Endothelial cell of umbilical vein (primary cell): Measurements from ENCODE around the gene KDM5B. TPM values are rescaled to one million over a fixed set of nuclear protein-coding genes. Genes with fewer than 3 reads are reported as not detected.

Source experiments
- BruUV-seq: library from RNA; stranded (reverse); fragments of 400-500 nt; replicated peaks from 2 replicates; lab custom pipeline; 2021; lab: Mats Ljungman, UMichigan
- CTCF ChIA-PET: fragments of 300-600, 350-600 bp; sonication (Branson Sonifier 250); formaldehyde crosslinking; loops from one replicate; lab custom pipeline; 2021; ENCODE audit warnings: antibody characterized with exemption, inconsistent platforms; lab: Charles Lee
- POLR2A ChIA-PET: fragments of 300-600, 350-600 bp; sonication (Branson Sonifier 250); formaldehyde crosslinking; loops from one replicate; lab custom pipeline; 2021; ENCODE audit warnings: antibody characterized with exemption, inconsistent platforms; lab: Charles Lee
- DNase-seq: peaks from one replicate; pipeline ENCODE4 v3.0.0-alpha.2; 2011; ENCODE audit warnings: low read depth, low spot score
- FAIRE-seq: peaks from 2 replicates; lab custom pipeline; 2011; peaks lifted over from hg19 to GRCh38; lab: Jason Lieb, UNC
- H2AFZ ChIP-seq: 2 replicates; pipeline ENCODE4 v1.6.0; 2012; ENCODE audit warnings: low read depth, low read length, control low read depth, inconsistent platforms
- H3K27ac ChIP-seq: 2 replicates; pipeline ENCODE4 v1.5.1; 2011; ENCODE audit warnings: low read depth, mild to moderate bottlenecking, control low read depth, low read length, moderate library complexity; ENCODE audit not compliant: insufficient read depth
- H3K27me3 ChIP-seq, 2 experiments: 2 replicates each; pipeline versions ENCODE4 v1.6.0 to v1.6.1; 2011; ENCODE audit warnings: low read length in 2 of 2, mixed read lengths in 1 of 2; ENCODE audit not compliant: control insufficient read depth in 2 of 2, insufficient read depth in 2 of 2
- H3K36me3 ChIP-seq, 2 experiments: 2 replicates in 1 of 2; 3 replicates in 1 of 2; pipeline ENCODE4 v1.5.1; 2011; ENCODE audit warnings: low read length in 2 of 2, mild to moderate bottlenecking in 1 of 2, moderate library complexity in 1 of 2; ENCODE audit not compliant: control insufficient read depth in 2 of 2, insufficient read depth in 2 of 2; ENCODE audit errors: extremely low read depth in 1 of 2
- H3K4me1 ChIP-seq: 3 replicates; pipeline ENCODE4 v1.5.1; 2011; ENCODE audit warnings: mild to moderate bottlenecking, low read length; ENCODE audit not compliant: control insufficient read depth, insufficient read depth; ENCODE audit errors: extremely low read depth
- H3K4me2 ChIP-seq: 2 replicates; pipeline ENCODE4 v1.6.1; 2011; ENCODE audit warnings: low read length, control low read depth, mixed read lengths; ENCODE audit not compliant: insufficient read depth
- H3K4me3 ChIP-seq, 3 experiments: fragments of 200-600 bp in 1 of 3; sonication (generic), shearing (Covaris generic) in 1 of 3; replicated peaks in 1 of 3; 2 replicates each; pipeline ENCODE4 v1.5.1; 2011 to 2016; ENCODE audit warnings: control low read depth in 3 of 3, low read length in 3 of 3, mild to moderate bottlenecking in 2 of 3, inconsistent platforms in 1 of 3, low read depth in 1 of 3, moderate library complexity in 1 of 3; ENCODE audit not compliant: insufficient read depth in 1 of 3
- H3K79me2 ChIP-seq: 2 replicates; pipeline ENCODE4 v1.6.0; 2012; ENCODE audit warnings: low read length, inconsistent platforms; ENCODE audit not compliant: control insufficient read depth, insufficient read depth
- H3K9ac ChIP-seq: replicated peaks from 2 replicates; pipeline ENCODE3; 2011; ENCODE audit warnings: low read length, control low read depth; ENCODE audit not compliant: insufficient read depth; ENCODE audit errors: extremely low read depth
- H3K9me1 ChIP-seq: replicated peaks from 3 replicates; pipeline ENCODE4 v1.6.0; 2011; ENCODE audit warnings: mild to moderate bottlenecking, low read length; ENCODE audit not compliant: control insufficient read depth, insufficient read depth; ENCODE audit errors: extremely low read depth
- H3K9me3 ChIP-seq: replicated peaks from 2 replicates; pipeline ENCODE4 v1.5.1; 2012; ENCODE audit warnings: low read length, inconsistent platforms; ENCODE audit not compliant: control insufficient read depth, insufficient read depth
- H4K20me1 ChIP-seq: replicated peaks from 2 replicates; pipeline ENCODE3; 2011; ENCODE audit warnings: mild to moderate bottlenecking, low read length; ENCODE audit not compliant: control insufficient read depth, insufficient read depth; ENCODE audit errors: extremely low read depth
- CTCF ChIP-seq, 2 donors: IDR thresholded peaks; 1 replicate in 1 of 2; 2 replicates in 1 of 2; pipeline ENCODE4 v1.5.1; 2011; ENCODE audit warnings: low read length in 2 of 2, mild to moderate bottlenecking in 2 of 2, moderate library complexity in 2 of 2, control low read depth in 1 of 2, inconsistent platforms in 1 of 2, low read depth in 1 of 2; ENCODE audit not compliant: insufficient read depth in 1 of 2; ENCODE audit errors: extremely low read depth in 1 of 2
- EZH2 ChIP-seq: IDR thresholded peaks from 2 replicates; pipeline ENCODE4 v1.6.1; 2012; ENCODE audit warnings: borderline replicate concordance, low read depth, mild to moderate bottlenecking, moderate library complexity, low read length, inconsistent platforms; ENCODE audit not compliant: severe bottlenecking
- FOS ChIP-seq: IDR thresholded peaks from 2 replicates; pipeline ENCODE4 v1.6.1; 2011; ENCODE audit warnings: mild to moderate bottlenecking, low read length, moderate library complexity, borderline replicate concordance; ENCODE audit not compliant: insufficient read depth
- GATA2 ChIP-seq: IDR thresholded peaks from 2 replicates; pipeline ENCODE4 v1.7.0; 2011; ENCODE audit warnings: low read depth, mild to moderate bottlenecking, moderate library complexity, mixed read lengths, low read length; ENCODE audit not compliant: insufficient read length, insufficient read depth
- JUN ChIP-seq: IDR thresholded peaks from 2 replicates; pipeline ENCODE4 v1.6.1; 2011; ENCODE audit warnings: borderline replicate concordance, low read depth; ENCODE audit not compliant: insufficient read length, insufficient read depth
- MAX ChIP-seq: IDR thresholded peaks from 2 replicates; pipeline ENCODE4 v1.6.1; 2011; ENCODE audit not compliant: insufficient read depth, insufficient read length
- MYC ChIP-seq: IDR thresholded peaks from one replicate; pipeline ENCODE4 v1.6.1; 2011; ENCODE audit warnings: mild to moderate bottlenecking, low read depth, low read length
- POLR2A ChIP-seq: IDR thresholded peaks from 2 replicates; pipeline ENCODE4 v1.6.1; 2012; ENCODE audit warnings: low read depth, mild to moderate bottlenecking, control low read depth, low read length
- POLR2AphosphoS5 ChIP-seq: IDR thresholded peaks from 2 replicates; pipeline ENCODE4 v1.6.1; 2012; ENCODE audit warnings: low read depth, mild to moderate bottlenecking, control low read depth, low read length, moderate library complexity; ENCODE audit not compliant: insufficient read depth
- dilution Hi-C: fragments of 300-500 bp; cut with MboI; formaldehyde crosslinking; loops from one replicate; pipeline ENCODE4 v1.15.0; 2019; ENCODE audit warnings: low sequenced_read_pairs; ENCODE audit not compliant: extremely low pct_ligation_motif_present
- intact Hi-C: fragments of 100-400 bp; cut with micrococcal nuclease; formaldehyde crosslinking; loops from one replicate; pipeline ENCODE4 v1.10.0; 2022
- polyA plus RNA-seq, 4 experiments: library from polyadenylated mRNA; depleted of rRNA in 3 of 4; stranded (reverse) in 3 of 4; unstranded in 1 of 4; fragments of >200 nt; gene quantifications; 2 replicates each; pipeline versions ENCODE4 v1.2.1 to v1.2.3, GENCODE V29; 2011 to 2012; ENCODE audit warnings: missing spikeins in 1 of 4
- total RNA-seq: library from RNA; stranded (reverse); gene quantifications from 2 replicates; pipeline ENCODE4 v1.2.3, GENCODE V29; 2021

Gene KDM5B
- total and polyA plus RNA-seq, 2 donors (not counting 3 experiments of a cell fraction or from before 2014, with no cell fraction given) = 25.2 to 65.5 TPM

- H3K36me3 ChIP-seq = no peaks in the 10 kb centered on the region
- H3K27me3 ChIP-seq = peaks cover 12% of the 10 kb centered on the region in 2 experiments
- dilution Hi-C loops = no loop called here
- DNase-seq (no peak), FAIRE-seq (no peak)
- H3K9ac ChIP-seq = peak overlapping the region; percentile 36
- no peaks in the 10 kb centered on the region for H3K9me3 ChIP-seq
- ChIA-PET CTCF (interaction anchor here (0.8 kb wide), 1 partner anchor 77 kb away, joined by 3 read pairs; the partner anchor contains the start of gene RABIF), POLR2A (interaction anchor here (1.1 kb wide), 1 partner anchor 50 kb away, joined by 3 read pairs; no protein-coding TSS in a partner anchor)
- H3K4me2 ChIP-seq = peak overlapping the region; percentile 94
- BruUV-seq = no TSS peak
- H3K4me1 ChIP-seq = peaks cover 13% of the 10 kb centered on the region
- intact Hi-C loops = loop anchor here (2.0 kb wide), 1 partner anchor 195 kb away; the partner anchor contains the start of gene TMEM183A
- H3K27ac ChIP-seq = no peak overlapping the region
- no peaks in the 10 kb centered on the region for H4K20me1 ChIP-seq
- H3K4me3 ChIP-seq = peak overlapping the region; percentile 58 to 81 (median 60)
- peaks cover 14% of the 10 kb centered on the region for H3K79me2 ChIP-seq
- TF ChIP-seq POLR2A (no peak), EZH2 (peak; percentile 37)
- H2AFZ ChIP-seq = peak overlapping the region; percentile 89
- no peaks in the 10 kb centered on the region for H3K9me1 ChIP-seq
Measured at GRCh38 chr1:202811296-202812175, 3.3 kb upstream of the KDM5B start.

GRCh38 chr1:202810615-202811295 lies 2.5 kb upstream of the KDM5B start, which contains the start of gene PCAT6:
Gene PCAT6, plus strand, starts transcription at chr1:202810954.
- peaks cover 9 to 10% of the 10 kb centered on the region in 2 experiments for H3K27me3 ChIP-seq
- H3K4me2 ChIP-seq = peak within 1 kb of the TSS; percentile 94
- H3K9me1 ChIP-seq = no peaks in the 10 kb centered on the region
- peak; percentile 95 for FAIRE-seq
- ChIA-PET POLR2A (interaction anchor here (1.1 kb wide), 1 partner anchor 51 kb away, joined by 3 read pairs; no protein-coding TSS in a partner anchor), CTCF (interaction anchor here (0.7 to 1.6 kb wide), 2 partner anchors 19 to 188 kb away, joined by 3 read pairs; no protein-coding TSS in a partner anchor)
- H3K4me1 ChIP-seq = peaks cover 13% of the 10 kb centered on the region
- H4K20me1 ChIP-seq = no peaks in the 10 kb centered on the region
- peaks cover 22% of the 10 kb centered on the region for H3K79me2 ChIP-seq
- dilution Hi-C loops (no loop called here), intact Hi-C loops (loop anchor here (1.0 to 2.0 kb wide), 3 partner anchors 51 to 196 kb away; partner anchors contain the start of gene TMEM183A)
- no peaks in the 10 kb centered on the region for H3K9me3 ChIP-seq
- H3K27ac ChIP-seq = peak within 1 kb of the TSS; percentile 46
- peak within 1 kb of the TSS; percentile 98 for H2AFZ ChIP-seq
- H3K4me3 ChIP-seq = peak within 1 kb of the TSS; percentile 58 to 81 (median 60)
- no peaks in the 10 kb centered on the region for H3K36me3 ChIP-seq
- peak; percentile 92 for DNase-seq
- BruUV-seq = TSS peak; percentile 63
- H3K9ac ChIP-seq = peak within 1 kb of the TSS; percentile 36
- peak; percentile 90 for TF ChIP-seq POLR2AphosphoS5
- no peak for TF ChIP-seq JUN
- no peak for TF ChIP-seq EZH2
- TF ChIP-seq POLR2A = peak; percentile 90
- no peak for TF ChIP-seq CTCF (IDR thresholded peaks at IDR 0.05; ENCODE audit: extremely low read depth in 1 of 2, insufficient read depth in 1 of 2, low read depth in 1 of 2, low read length in 2 of 2)
- TF ChIP-seq GATA2 = no peak
- peak; percentile 30 for TF ChIP-seq FOS
- no peak for TF ChIP-seq MYC
- peak; percentile 49 for TF ChIP-seq MAX
